ENCODE measurements around the gene GDPD5. TPM values are rescaled to one million over a fixed set of nuclear protein-coding genes. Genes with fewer than 3 reads are reported as not detected.

GDPD5 gene
- total RNA-seq, 1 experiment from 2014 or later: 28.6 TPM

- Mint-ChIP-seq H3K4me1 (ENCODE audit: low read depth, unreplicated experiment) (peaks cover 9% of the 10 kb centered on the region), H3K27ac (ENCODE audit: unreplicated experiment) (no peak overlapping the region), H3K4me3 (ENCODE audit: unreplicated experiment) (no peak overlapping the region), H3K27me3 (ENCODE audit: insufficient read depth, unreplicated experiment) (no peaks in the 10 kb centered on the region), H3K9me3 (ENCODE audit: unreplicated experiment) (no peaks in the 10 kb centered on the region), H3K36me3 (ENCODE audit: insufficient read depth, unreplicated experiment) (no peaks in the 10 kb centered on the region)
- no peak for DNase-seq
- Histone ChIP-seq H3K27me3 (replicated peaks; ENCODE audit: control insufficient read depth, insufficient read depth, low read length) (no peaks in the 10 kb centered on the region), H3K4me1 (no peaks in the 10 kb centered on the region), H3K9me3 (no peaks in the 10 kb centered on the region), H3K36me3 (ENCODE audit: control insufficient read depth, insufficient read depth, low read length) (no peaks in the 10 kb centered on the region), H3K4me3 (ENCODE audit: low read depth, low read length) (no peak overlapping the region)
- ChIA-PET CTCF (interaction anchor here (1.3 to 4.2 kb wide), 3 partner anchors 55 to 116 kb away, joined by 4 to 40 read pairs (median 4); no protein-coding TSS in a partner anchor), POLR2A (interaction anchor here (0.9 kb wide), 1 partner anchor 116 kb away, joined by 4 read pairs; no protein-coding TSS in a partner anchor)
- intact Hi-C loops (cut with micrococcal nuclease; ENCODE audit: unreplicated experiment): no loop called here
- no TSS peak for BruUV-seq (replicated peaks)
- no peak for TF ChIP-seq CTCF (IDR thresholded peaks at IDR 0.05; ENCODE audit: insufficient read depth in 1 of 2, low read depth in 1 of 2, low read length in 1 of 2, severe bottlenecking in 1 of 2, unreplicated experiment in 1 of 2)
Measured at GRCh38 chr11:75443043-75443442, 82.7 kb downstream of the GDPD5 start.

- BruUV-seq (replicated peaks): no TSS peak
- intact Hi-C loops (cut with micrococcal nuclease; ENCODE audit: unreplicated experiment): no loop called here
- no peak overlapping the region for H3K4me3 Mint-ChIP-seq (ENCODE audit: unreplicated experiment)
- no peak for DNase-seq
- no peak for TF ChIP-seq CTCF (IDR thresholded peaks at IDR 0.05; ENCODE audit: insufficient read depth in 1 of 2, low read depth in 1 of 2, low read length in 1 of 2, severe bottlenecking in 1 of 2, unreplicated experiment in 1 of 2)
- no peaks in the 10 kb centered on the region for H3K27me3 Mint-ChIP-seq (ENCODE audit: insufficient read depth, unreplicated experiment)
- no peak overlapping the region for H3K27ac Mint-ChIP-seq (ENCODE audit: unreplicated experiment)
- CTCF ChIA-PET: interaction anchor here (0.6 to 1.5 kb wide), 3 partner anchors 55 to 117 kb away, joined by 3 to 4 read pairs (median 4); partner anchors contain the start of gene GDPD5
- H3K36me3 Mint-ChIP-seq (ENCODE audit: insufficient read depth, unreplicated experiment): no peaks in the 10 kb centered on the region
- no peaks in the 10 kb centered on the region for H3K9me3 Mint-ChIP-seq (ENCODE audit: unreplicated experiment)
- Histone ChIP-seq H3K4me3 (ENCODE audit: low read depth, low read length) (no peak overlapping the region), H3K36me3 (ENCODE audit: control insufficient read depth, insufficient read depth, low read length) (no peaks in the 10 kb centered on the region), H3K27me3 (replicated peaks; ENCODE audit: control insufficient read depth, insufficient read depth, low read length) (no peaks in the 10 kb centered on the region), H3K4me1 (no peaks in the 10 kb centered on the region), H3K9me3 (no peaks in the 10 kb centered on the region)
- POLR2A ChIA-PET: no interaction called here
- peaks cover 15% of the 10 kb centered on the region for H3K4me1 Mint-ChIP-seq (ENCODE audit: low read depth, unreplicated experiment)
Measured at GRCh38 chr11:75442161-75442885, 83.4 kb downstream of the GDPD5 start.

- Histone ChIP-seq H3K36me3 (ENCODE audit: control insufficient read depth, insufficient read depth, low read length) (no peaks in the 10 kb centered on the region), H3K27me3 (replicated peaks; ENCODE audit: control insufficient read depth, insufficient read depth, low read length) (no peaks in the 10 kb centered on the region), H3K9me3 (no peaks in the 10 kb centered on the region), H3K4me3 (ENCODE audit: low read depth, low read length) (no peak overlapping the region), H3K4me1 (no peaks in the 10 kb centered on the region)
- Mint-ChIP-seq H3K9me3 (ENCODE audit: unreplicated experiment) (no peaks in the 10 kb centered on the region), H3K36me3 (ENCODE audit: insufficient read depth, unreplicated experiment) (no peaks in the 10 kb centered on the region), H3K4me1 (ENCODE audit: low read depth, unreplicated experiment) (peaks cover 15% of the 10 kb centered on the region), H3K27me3 (ENCODE audit: insufficient read depth, unreplicated experiment) (no peaks in the 10 kb centered on the region), H3K4me3 (ENCODE audit: unreplicated experiment) (no peak overlapping the region), H3K27ac (ENCODE audit: unreplicated experiment) (no peak overlapping the region)
- ChIA-PET POLR2A (no interaction called here), CTCF (interaction anchor here (0.6 to 1.5 kb wide), 2 partner anchors 54 to 84 kb away, joined by 3 to 4 read pairs; partner anchors contain the start of gene GDPD5)
- intact Hi-C loops (cut with micrococcal nuclease; ENCODE audit: unreplicated experiment): no loop called here
- no peak for TF ChIP-seq CTCF (IDR thresholded peaks at IDR 0.05; ENCODE audit: insufficient read depth in 1 of 2, low read depth in 1 of 2, low read length in 1 of 2, severe bottlenecking in 1 of 2, unreplicated experiment in 1 of 2)
- BruUV-seq (replicated peaks): no TSS peak
- DNase-seq: no peak
Measured at GRCh38 chr11:75441804-75442132, 84.0 kb downstream of the GDPD5 start.

Data from Caco-2 (cell line).